ENCODE results near the gene VDR. TPM values are rescaled to one million over a fixed set of nuclear protein-coding genes. Genes with fewer than 3 reads are reported as not detected.

The VDR gene
- polyA plus RNA-seq, 1 donor from 2014 or later, result not detected

DNA sequence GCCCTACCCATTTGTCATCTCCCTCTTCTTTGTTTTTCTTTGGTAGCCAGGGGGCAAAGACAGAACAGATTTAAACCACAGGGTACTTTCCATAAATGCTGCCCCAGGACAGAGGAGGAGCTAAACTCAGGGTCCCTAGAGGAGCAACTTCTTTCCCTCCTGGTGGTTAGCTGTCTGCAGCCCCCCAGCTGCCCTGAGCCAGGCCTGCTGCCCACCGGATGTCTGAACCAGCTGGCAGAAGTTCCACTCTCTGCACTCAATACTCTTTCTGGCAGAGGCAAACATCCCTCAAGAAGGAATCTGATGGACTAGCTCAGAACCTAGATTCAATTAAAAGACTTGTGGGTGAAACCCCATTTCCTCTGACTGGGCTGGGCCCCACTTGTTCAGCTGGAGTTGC lies 10.7 kb downstream of the VDR start:
- Histone ChIP-seq H3K79me2 (replicated peaks; ENCODE audit: insufficient read depth, low read length) (no peaks in the 10 kb centered on the region), H3F3A (ENCODE audit: insufficient read depth, low read length, poor library complexity, severe bottlenecking) (no peaks in the 10 kb centered on the region), H3K4me2 (ENCODE audit: low read length) (no peak overlapping the region), H3K27ac (ENCODE audit: low read length) (no peak overlapping the region), H3K36me3 (ENCODE audit: insufficient read depth, low read length) (no peaks in the 10 kb centered on the region), H3K4me3 (ENCODE audit: low read length) (no peak overlapping the region), H3K9ac (ENCODE audit: low read length) (no peak overlapping the region), H2AFZ (ENCODE audit: low read depth, low read length) (no peak overlapping the region), H3K9me2 (ENCODE audit: insufficient read depth, low read length) (no peaks in the 10 kb centered on the region), H4K20me1 (ENCODE audit: insufficient read depth) (no peaks in the 10 kb centered on the region), H3K9me3 (ENCODE audit: low read length) (no peaks in the 10 kb centered on the region), H3K27me3 (ENCODE audit: insufficient read depth, low read depth, low read length) (no peaks in the 10 kb centered on the region)
- no peak for TF ChIP-seq TAF1 (IDR thresholded peaks at IDR 0.05; ENCODE audit: low read depth)
- no peak for TF ChIP-seq RAD21 (conservative IDR thresholded peaks at IDR 0.05)
- TF ChIP-seq, protein P1, sequence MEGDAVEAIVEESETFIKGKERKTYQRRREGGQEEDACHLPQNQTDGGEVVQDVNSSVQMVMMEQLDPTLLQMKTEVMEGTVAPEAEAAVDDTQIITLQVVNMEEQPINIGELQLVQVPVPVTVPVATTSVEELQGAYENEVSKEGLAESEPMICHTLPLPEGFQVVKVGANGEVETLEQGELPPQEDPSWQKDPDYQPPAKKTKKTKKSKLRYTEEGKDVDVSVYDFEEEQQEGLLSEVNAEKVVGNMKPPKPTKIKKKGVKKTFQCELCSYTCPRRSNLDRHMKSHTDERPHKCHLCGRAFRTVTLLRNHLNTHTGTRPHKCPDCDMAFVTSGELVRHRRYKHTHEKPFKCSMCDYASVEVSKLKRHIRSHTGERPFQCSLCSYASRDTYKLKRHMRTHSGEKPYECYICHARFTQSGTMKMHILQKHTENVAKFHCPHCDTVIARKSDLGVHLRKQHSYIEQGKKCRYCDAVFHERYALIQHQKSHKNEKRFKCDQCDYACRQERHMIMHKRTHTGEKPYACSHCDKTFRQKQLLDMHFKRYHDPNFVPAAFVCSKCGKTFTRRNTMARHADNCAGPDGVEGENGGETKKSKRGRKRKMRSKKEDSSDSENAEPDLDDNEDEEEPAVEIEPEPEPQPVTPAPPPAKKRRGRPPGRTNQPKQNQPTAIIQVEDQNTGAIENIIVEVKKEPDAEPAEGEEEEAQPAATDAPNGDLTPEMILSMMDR (IDR thresholded peaks at IDR 0.05; ENCODE audit: poor library complexity, severe bottlenecking), result no peak
- TF ChIP-seq, protein P2, sequence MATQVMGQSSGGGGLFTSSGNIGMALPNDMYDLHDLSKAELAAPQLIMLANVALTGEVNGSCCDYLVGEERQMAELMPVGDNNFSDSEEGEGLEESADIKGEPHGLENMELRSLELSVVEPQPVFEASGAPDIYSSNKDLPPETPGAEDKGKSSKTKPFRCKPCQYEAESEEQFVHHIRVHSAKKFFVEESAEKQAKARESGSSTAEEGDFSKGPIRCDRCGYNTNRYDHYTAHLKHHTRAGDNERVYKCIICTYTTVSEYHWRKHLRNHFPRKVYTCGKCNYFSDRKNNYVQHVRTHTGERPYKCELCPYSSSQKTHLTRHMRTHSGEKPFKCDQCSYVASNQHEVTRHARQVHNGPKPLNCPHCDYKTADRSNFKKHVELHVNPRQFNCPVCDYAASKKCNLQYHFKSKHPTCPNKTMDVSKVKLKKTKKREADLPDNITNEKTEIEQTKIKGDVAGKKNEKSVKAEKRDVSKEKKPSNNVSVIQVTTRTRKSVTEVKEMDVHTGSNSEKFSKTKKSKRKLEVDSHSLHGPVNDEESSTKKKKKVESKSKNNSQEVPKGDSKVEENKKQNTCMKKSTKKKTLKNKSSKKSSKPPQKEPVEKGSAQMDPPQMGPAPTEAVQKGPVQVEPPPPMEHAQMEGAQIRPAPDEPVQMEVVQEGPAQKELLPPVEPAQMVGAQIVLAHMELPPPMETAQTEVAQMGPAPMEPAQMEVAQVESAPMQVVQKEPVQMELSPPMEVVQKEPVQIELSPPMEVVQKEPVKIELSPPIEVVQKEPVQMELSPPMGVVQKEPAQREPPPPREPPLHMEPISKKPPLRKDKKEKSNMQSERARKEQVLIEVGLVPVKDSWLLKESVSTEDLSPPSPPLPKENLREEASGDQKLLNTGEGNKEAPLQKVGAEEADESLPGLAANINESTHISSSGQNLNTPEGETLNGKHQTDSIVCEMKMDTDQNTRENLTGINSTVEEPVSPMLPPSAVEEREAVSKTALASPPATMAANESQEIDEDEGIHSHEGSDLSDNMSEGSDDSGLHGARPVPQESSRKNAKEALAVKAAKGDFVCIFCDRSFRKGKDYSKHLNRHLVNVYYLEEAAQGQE (IDR thresholded peaks at IDR 0.05; ENCODE audit: borderline replicate concordance), result no peak
- TF ChIP-seq MXI1 (conservative IDR thresholded peaks at IDR 0.05; ENCODE audit: poor library complexity, severe bottlenecking), result no peak
- TF ChIP-seq POLR2AphosphoS5 (IDR thresholded peaks at IDR 0.05), result no peak
- no peak for TF ChIP-seq EZH2 (IDR thresholded peaks at IDR 0.05; ENCODE audit: borderline replicate concordance, insufficient read depth, low read length, poor library complexity, severe bottlenecking)
- no peak for TF ChIP-seq SMC3 (conservative IDR thresholded peaks at IDR 0.05; ENCODE audit: poor library complexity)
- TF ChIP-seq EP300 (conservative IDR thresholded peaks at IDR 0.05; ENCODE audit: poor library complexity, severe bottlenecking), result no peak

DNA sequence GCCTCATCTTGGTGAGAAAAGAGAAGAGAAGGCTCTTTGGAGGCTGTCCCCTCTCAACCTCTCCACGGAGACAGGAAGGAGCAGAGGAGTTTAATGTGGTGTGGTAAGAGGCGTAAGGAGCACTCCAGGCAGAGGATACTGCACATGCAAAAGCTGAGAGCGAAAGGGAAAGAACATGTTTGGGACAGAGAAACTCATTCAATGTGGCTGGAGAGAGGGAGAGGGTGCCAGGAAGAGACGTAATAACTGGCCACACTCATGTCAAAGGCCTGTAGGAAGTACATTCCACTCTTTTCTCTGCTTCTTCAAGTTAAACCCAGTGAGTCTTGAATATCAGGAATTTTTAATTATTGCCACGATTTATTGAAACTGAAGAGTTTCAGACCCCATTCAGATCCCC lies 12.0 kb downstream of the VDR start:
- TF ChIP-seq POLR2AphosphoS5 (IDR thresholded peaks at IDR 0.05) (no peak), EP300 (conservative IDR thresholded peaks at IDR 0.05; ENCODE audit: poor library complexity, severe bottlenecking) (no peak), MXI1 (conservative IDR thresholded peaks at IDR 0.05; ENCODE audit: poor library complexity, severe bottlenecking) (no peak), EZH2 (IDR thresholded peaks at IDR 0.05; ENCODE audit: borderline replicate concordance, insufficient read depth, low read length, poor library complexity, severe bottlenecking) (no peak), SMC3 (conservative IDR thresholded peaks at IDR 0.05; ENCODE audit: poor library complexity) (no peak), TAF1 (IDR thresholded peaks at IDR 0.05; ENCODE audit: low read depth) (no peak), RAD21 (conservative IDR thresholded peaks at IDR 0.05) (no peak)
- TF ChIP-seq, protein P2 (IDR thresholded peaks at IDR 0.05; ENCODE audit: borderline replicate concordance), result no peak
- TF ChIP-seq, protein P1 (IDR thresholded peaks at IDR 0.05; ENCODE audit: poor library complexity, severe bottlenecking), result no peak

More for the DNA sequence above, 12.0 kb downstream of the VDR start:
- Histone ChIP-seq H3K36me3 (ENCODE audit: insufficient read depth, low read length) (no peaks in the 10 kb centered on the region), H3K4me2 (ENCODE audit: low read length) (no peak overlapping the region), H2AFZ (ENCODE audit: low read depth, low read length) (no peak overlapping the region), H3F3A (ENCODE audit: insufficient read depth, low read length, poor library complexity, severe bottlenecking) (no peaks in the 10 kb centered on the region), H3K79me2 (replicated peaks; ENCODE audit: insufficient read depth, low read length) (no peaks in the 10 kb centered on the region), H3K4me3 (ENCODE audit: low read length) (no peak overlapping the region), H3K27ac (ENCODE audit: low read length) (no peak overlapping the region), H3K9me2 (ENCODE audit: insufficient read depth, low read length) (no peaks in the 10 kb centered on the region), H3K9ac (ENCODE audit: low read length) (no peak overlapping the region), H4K20me1 (ENCODE audit: insufficient read depth) (no peaks in the 10 kb centered on the region), H3K27me3 (ENCODE audit: insufficient read depth, low read depth, low read length) (no peaks in the 10 kb centered on the region), H3K9me3 (ENCODE audit: low read length) (no peaks in the 10 kb centered on the region)
